NCI-H774 (cell line): ENCODE results near the gene RC3H1.
"Not testable (repeated sequence)": the region's sequence is repeated elsewhere in the genome, so short reads cannot be mapped to it uniquely, and the experiment has no call there.

ENCODE experiments used
- DNase-seq: peaks from one replicate; lab custom pipeline; 2025; lab: John Stamatoyannopoulos, UW

RC3H1 gene

DNA sequence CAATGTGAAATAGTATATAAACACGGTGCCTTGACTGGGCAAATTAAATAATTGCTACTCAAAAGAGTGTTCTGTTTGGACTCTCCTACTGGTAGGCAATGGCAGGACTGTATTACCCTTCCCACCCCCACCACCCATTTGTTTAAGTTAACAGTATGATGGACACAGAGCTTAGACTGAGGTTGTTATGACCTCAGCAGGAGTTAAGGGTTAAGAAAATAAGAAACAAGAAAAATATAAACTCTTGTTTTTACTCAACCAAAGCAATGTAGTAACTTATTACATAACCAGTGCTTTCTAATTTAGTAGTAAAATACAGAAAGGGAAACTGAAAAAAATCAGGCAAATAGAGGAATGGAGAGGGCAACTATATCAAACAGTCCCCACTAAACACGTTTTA lies 85.1 kb downstream of the RC3H1 start:
- no peak for DNase-seq

GRCh38 chr1:173934440-173934839 lies 87.7 kb downstream of the RC3H1 start:
- DNase-seq = no peak

GRCh38 chr1:173930541-173930940 lies 91.6 kb downstream of the RC3H1 start:
- not testable (repeated sequence) for DNase-seq

DNA sequence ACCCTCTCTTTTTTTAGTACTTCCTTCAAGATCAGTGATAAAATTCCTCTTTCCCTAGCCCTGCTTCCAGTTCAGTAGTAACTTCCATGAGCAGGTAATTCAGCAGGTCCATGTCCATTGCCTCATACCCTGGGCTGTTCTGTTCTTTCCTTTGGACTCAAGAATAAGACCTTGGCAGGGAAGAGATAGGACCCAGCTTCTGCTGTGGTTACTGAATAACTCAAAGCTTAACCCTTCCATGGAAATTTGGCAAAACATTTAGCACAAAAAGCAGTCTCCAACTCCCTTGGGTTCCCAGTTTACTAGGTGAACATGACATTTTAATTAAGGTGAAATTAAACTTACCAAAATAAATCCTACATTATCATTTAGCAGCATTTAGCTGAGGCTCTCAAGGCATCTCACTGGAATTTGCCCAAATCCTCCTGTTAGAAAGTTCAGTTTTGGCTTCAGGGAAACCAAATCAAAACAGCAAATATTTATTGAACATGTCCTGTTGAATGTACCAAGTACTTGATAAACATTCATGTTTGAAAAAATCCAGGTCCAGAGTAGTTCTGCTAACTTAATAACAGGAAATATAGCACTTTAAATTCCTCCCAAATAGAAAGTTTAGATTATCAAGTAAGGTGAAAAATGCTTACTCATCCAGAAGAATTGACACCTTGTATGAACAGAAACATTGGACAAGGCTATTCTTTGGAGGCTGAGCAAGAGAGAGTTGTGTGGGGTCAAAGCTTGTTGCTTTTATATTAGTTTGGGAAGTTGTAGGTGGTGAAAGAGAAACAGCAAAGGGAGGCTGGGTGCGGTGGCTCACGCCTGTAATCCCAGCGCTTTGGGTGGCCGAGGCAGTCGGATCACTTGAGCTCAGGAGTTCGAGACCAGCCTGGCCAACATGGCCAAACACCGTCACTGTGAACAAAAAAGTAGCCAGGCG lies 96.6 kb downstream of the RC3H1 start:
- DNase-seq = no peak

GRCh38 chr1:173920861-173921260 lies 101.3 kb downstream of the RC3H1 start:
- no peak for DNase-seq

DNA sequence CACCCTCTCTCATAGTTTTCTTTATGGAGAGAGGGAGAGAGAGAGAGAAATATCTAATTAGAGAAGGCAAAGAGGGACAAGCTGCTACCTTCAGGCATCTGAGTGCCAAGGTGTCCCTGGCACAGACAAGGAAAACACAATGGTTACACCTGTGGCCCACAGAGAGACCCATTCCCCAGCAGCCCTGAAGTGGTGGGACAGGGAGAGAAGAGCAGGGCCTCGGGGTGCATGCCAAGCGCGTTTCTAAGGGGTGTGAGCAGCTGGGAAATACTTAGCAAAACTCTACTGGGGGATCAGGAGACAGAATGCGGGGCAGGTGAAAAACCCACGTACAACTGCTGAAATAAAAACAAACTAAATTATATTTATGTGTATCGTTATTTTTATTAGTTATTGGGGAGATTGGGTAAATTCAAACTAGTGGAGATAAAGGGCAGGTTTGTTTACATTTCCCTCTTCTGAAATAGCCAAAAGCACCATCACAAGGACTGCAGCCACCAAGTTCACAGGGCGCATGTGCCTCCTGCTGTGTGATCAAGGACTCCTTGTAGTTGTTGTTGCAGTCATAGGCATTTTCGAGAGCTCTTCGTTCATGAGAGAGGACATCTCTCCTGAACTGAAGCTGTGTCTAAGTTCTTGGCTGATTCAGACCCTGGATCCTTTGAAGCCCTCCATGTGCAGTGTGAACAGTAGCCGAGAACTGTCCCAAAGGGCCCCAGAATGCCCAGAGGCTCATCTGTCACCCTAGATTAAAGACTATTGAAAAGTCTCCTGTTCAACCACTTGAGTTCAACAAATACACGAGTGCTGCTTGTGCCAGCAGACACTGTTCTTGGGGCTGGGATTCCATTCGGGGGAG lies 104.3 kb downstream of the RC3H1 start:
- DNase-seq = no peak

- DNase-seq = no peak
Observed at GRCh38 chr1:173917149-173917548, 105.0 kb downstream of the RC3H1 start, which contains the start of gene SERPINC1. SERPINC1 (minus strand) TSS chr1:173917327; CDS start chr1:173917259, 68 bp downstream.

DNA sequence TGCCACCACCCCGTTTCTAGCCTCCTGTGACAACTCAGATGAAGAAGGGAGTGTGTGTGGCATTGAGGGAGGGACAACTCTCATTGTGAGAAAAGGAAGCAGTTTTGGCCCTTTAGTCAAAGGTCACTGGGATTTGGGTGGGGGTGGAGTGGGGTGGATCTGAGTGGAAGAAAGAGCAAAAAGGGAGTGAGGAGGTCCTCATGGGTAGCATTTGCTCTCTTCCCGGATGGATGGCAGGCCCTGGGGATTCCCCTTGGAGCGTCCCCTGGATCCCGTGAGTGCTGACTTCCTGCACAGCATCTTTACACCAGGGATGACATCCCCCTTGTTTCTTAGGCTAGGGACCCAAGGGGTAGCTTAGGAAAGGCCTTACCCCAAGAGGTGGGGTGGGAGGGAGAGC lies 105.5 kb downstream of the RC3H1 start:
- no peak for DNase-seq

GRCh38 chr1:173915596-173915995 lies 106.6 kb downstream of the RC3H1 start:
- DNase-seq = no peak

DNA sequence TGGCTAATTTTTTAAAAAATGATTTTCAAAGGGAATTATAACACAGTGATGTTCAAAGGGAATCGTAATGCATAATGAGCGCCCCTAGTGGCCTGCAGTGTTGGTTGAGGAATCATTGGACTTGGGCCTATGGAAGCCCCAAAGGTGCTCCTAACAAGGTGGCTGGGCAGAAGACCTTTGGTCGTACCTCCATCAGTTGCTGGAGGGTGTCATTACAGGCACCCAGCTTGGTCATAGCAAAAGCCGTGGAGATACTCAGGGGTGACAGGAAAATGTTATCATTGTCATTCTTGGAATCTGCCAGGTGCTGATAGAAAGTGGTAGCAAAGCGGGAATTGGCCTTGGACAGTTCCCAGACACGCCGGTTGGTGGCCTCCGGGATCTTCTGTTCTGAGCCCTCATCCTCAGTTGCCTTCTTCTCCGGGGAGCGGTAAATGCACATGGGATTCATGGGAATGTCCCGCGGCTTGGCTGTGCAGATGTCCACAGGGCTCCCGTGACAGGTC lies 107.7 kb downstream of the RC3H1 start:
- DNase-seq = no peak

- no peak for DNase-seq
Observed at GRCh38 chr1:173913111-173913510, 109.0 kb downstream of the RC3H1 start.

GRCh38 chr1:173903827-173904531 lies 118.2 kb downstream of the RC3H1 start:
- no peak for DNase-seq

- DNase-seq = no peak
Observed at GRCh38 chr1:173900992-173901391, 121.2 kb downstream of the RC3H1 start.

DNA sequence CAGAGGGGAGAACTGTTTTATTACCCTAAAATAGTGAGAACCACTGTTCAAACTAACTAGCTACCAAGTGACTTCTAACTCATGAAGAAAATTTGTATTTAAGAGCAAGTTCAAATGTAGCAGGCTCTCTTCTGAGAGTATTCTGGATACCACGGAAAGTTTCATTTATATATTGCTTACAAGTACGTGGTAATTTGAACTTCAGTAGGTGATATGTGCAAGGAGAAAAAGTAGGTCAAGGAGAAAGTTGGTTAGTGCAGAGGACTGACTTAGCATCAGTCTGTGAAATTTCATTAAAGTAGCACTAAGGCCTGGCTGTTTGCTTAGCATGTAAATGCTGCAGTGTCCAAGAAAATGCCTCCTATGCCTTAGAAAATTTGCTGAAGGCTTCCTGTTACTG lies 121.7 kb downstream of the RC3H1 start:
- DNase-seq = no peak

- DNase-seq = no peak
Observed at GRCh38 chr1:173894189-173894588, 128.0 kb downstream of the RC3H1 start.

DNA sequence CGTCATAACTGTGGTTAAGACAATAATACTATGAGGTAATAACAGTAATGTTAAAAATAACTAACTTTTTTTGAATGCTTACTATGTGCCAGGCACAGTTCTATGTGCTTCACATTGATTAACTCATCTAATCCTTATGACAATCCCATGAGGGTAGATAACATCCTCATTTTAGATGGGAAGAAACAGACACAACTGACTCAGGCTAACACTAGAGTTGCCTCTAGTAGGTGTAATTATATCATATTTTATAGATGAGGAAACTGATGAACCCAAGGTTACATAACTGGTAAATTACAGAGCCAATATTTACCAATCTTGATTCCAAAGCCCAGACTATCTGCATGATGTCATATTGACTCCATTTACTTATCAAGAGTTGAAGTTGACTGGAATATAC lies 128.5 kb downstream of the RC3H1 start:
- DNase-seq = no peak

DNA sequence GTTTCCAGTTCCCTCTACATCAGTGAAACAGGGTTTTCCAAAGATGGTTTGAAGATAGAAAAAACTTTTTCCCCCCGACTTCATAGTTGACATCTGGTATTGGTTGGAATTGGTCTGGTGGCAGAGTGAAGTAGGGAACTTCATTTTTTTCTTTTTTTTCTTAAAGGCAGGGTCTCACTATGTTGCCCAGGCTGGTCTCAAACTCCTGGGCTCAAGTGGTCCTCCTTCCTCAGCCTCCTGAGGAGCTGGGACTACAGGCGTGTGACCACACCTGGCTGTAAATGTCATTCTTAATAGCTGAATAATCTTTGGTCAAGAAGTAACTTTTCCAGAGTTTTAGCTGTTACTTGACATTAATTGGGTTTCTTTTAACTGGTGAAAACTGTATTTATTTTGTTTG lies 132.3 kb downstream of the RC3H1 start:
- DNase-seq = no peak

GRCh38 chr1:173888749-173889148 lies 133.4 kb downstream of the RC3H1 start:
- DNase-seq = no peak

- no peak for DNase-seq
Observed at GRCh38 chr1:173887627-173888026, 134.5 kb downstream of the RC3H1 start.

DNA sequence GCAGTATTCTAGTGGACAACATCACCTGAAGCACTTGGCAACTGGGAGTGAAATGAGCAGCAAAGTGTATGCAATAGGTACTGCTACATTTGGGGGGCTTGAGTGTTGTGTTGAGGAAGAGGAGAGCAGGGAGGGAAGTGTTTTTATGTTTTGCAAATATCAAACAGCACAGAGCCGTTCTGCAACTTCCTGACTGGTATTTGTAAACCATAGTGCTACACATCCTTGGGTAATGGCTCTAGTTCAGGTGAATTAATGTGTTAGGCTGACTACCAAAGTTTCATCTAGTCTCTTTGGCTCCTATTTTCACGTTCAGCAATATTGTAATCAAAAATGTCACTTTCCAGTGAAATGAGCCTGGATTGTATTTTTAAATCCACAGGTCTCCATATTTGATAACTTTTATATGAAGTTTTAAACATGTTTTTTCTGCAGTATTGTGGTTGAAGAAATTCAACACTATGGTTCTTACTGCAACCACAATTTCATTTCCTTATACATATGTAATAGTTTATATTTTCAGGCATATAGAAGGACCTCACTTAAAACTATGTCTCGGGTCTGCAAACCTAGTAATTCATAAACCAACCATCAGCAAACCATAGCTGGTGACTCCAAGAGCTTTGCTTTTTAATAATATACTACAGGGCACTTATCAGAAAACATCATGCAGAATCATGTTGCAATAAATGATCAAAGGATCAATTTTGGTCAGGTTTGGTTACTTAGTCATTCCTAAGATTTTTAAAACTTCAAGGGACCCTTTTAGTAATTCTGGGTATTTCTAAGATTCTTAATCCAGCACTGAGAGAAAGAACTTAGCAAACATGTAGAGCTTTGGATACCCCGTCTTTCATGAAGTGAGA lies 135.2 kb downstream of the RC3H1 start:
- DNase-seq = no peak

DNA sequence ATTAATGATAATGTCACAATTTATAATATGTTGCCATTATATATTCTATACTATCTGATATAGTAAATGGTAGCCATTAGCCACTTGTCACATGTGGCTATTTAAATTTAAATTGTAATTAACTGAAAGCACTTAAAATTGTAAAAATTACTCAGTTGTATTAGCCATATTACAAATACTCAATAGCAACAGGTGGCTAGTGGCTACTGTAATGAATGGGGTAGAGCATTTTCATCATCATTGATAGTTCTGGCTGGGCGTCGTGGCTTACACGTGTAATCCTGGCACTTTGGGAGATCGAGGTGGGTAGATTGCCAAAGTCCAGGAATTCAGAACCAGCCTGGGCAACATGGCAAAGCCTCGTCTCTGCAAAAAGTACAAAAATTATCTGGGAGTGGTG lies 137.5 kb downstream of the RC3H1 start:
- DNase-seq = no peak
